CD4-positive, CD25-positive, alpha-beta regulatory T cell (primary cell): ENCODE data around the gene MMP12. TPM values are rescaled to one million over a fixed set of nuclear protein-coding genes. Genes with fewer than 3 reads are reported as not detected.

Experiments used
- ATAC-seq, 2 donors: fragments of 150-1000 bp; cut with Tn5 transposase; one replicate each; pipeline ENCODE4 v1.10.0; 2021; ENCODE audit warnings: low read depth in 2 of 2, moderate number of reproducible peaks in 2 of 2, moderate library complexity in 1 of 2
- DNase-seq, 3 donors: peaks; one replicate each; pipeline versions ENCODE4 v3.0.0 to v3.0.0-alpha.2; 2012 to 2022; ENCODE audit warnings: mixed read lengths in 1 of 3
- H3K27ac ChIP-seq: one replicate; pipeline ENCODE4 v1.7.0; 2013; ENCODE audit warnings: mild to moderate bottlenecking, low read length; ENCODE audit not compliant: insufficient read depth, poor library complexity, severe bottlenecking
- H3K27me3 ChIP-seq: one replicate; pipeline ENCODE4 v1.7.0; 2013; ENCODE audit warnings: low read length; ENCODE audit not compliant: control insufficient read depth, insufficient read depth
- H3K36me3 ChIP-seq: one replicate; pipeline ENCODE4 v1.7.0; 2013; ENCODE audit warnings: mild to moderate bottlenecking, low read length, moderate library complexity; ENCODE audit not compliant: control insufficient read depth, insufficient read depth
- H3K4me1 ChIP-seq: 2 replicates; pipeline ENCODE4 v1.7.0; 2013; ENCODE audit warnings: mild to moderate bottlenecking, low read length; ENCODE audit not compliant: insufficient read depth, control insufficient read depth, poor library complexity, severe bottlenecking
- H3K4me3 ChIP-seq: one replicate; pipeline ENCODE4 v1.7.0; 2013; ENCODE audit warnings: low read depth, mild to moderate bottlenecking, low read length, moderate library complexity
- H3K9me3 ChIP-seq, 2 experiments: 1 replicate in 1 of 2; 2 replicates in 1 of 2; pipeline ENCODE4 v1.7.0; 2013; ENCODE audit warnings: low read length in 2 of 2, mild to moderate bottlenecking in 1 of 2, moderate library complexity in 1 of 2; ENCODE audit not compliant: control insufficient read depth in 2 of 2
- H3K27ac Mint-ChIP-seq, 3 donors: one replicate each; pipeline ENCODE4 v1.8.0; 2020 to 2022; ENCODE audit warnings: mild to moderate bottlenecking in 3 of 3, mixed read lengths in 3 of 3, moderate library complexity in 2 of 3
- H3K27me3 Mint-ChIP-seq: one replicate; pipeline ENCODE4 v1.8.0; 2022; ENCODE audit warnings: mild to moderate bottlenecking, mixed read lengths
- H3K36me3 Mint-ChIP-seq: one replicate; pipeline ENCODE4 v1.8.0; 2020; ENCODE audit warnings: mixed read lengths
- H3K4me1 Mint-ChIP-seq, 4 donors: one replicate each; pipeline ENCODE4 v1.8.0; 2020 to 2022; ENCODE audit warnings: mixed read lengths in 4 of 4, mild to moderate bottlenecking in 1 of 4
- H3K4me3 Mint-ChIP-seq, 4 donors: one replicate each; pipeline ENCODE4 v1.8.0; 2020 to 2022; ENCODE audit warnings: mild to moderate bottlenecking in 4 of 4, mixed read lengths in 4 of 4, moderate library complexity in 3 of 4
- H3K9me3 Mint-ChIP-seq, 7 donors: one replicate each; pipeline ENCODE4 v1.8.0; 2020 to 2022; ENCODE audit warnings: mixed read lengths in 7 of 7, mild to moderate bottlenecking in 3 of 7, moderate library complexity in 2 of 7
- polyA plus RNA-seq, 4 donors: library from polyadenylated mRNA; unstranded; fragments of 300-500 nt; fragmentation: Illumina TruSeq; gene quantifications; one replicate each; pipeline ENCODE4 v1.2.3, GENCODE V29; 2021
- total RNA-seq: library from RNA; stranded (reverse); gene quantifications from one replicate; pipeline ENCODE4 v1.2.3, GENCODE V29; 2022

MMP12 gene
- total and polyA plus RNA-seq, 5 donors from 2014 or later, result not detected

- Mint-ChIP-seq H3K36me3 (no peaks in the 10 kb centered on the region), H3K4me1 (no peaks in the 10 kb centered on the region), H3K27me3 (no peaks in the 10 kb centered on the region), H3K27ac (no peak overlapping the region), H3K9me3 (peaks cover 0 to 22% (median 3%) of the 10 kb centered on the region in 7 donors), H3K4me3 (no peak overlapping the region)
- Histone ChIP-seq H3K36me3 (no peaks in the 10 kb centered on the region), H3K27ac (no peak overlapping the region), H3K4me3 (no peak overlapping the region), H3K9me3 (no peaks in the 10 kb centered on the region), H3K4me1 (no peaks in the 10 kb centered on the region), H3K27me3 (no peaks in the 10 kb centered on the region)
- DNase-seq, result no peak
- no peak for ATAC-seq
Measured at GRCh38 chr11:102813484-102813883, 61.3 kb downstream of the MMP12 start.

Other genes with a start within 250 kb of the MMP12 start
- gene MMP20, start 249.7 kb downstream of the MMP12 start, total RNA-seq, result not detected
- gene MMP20, start 249.7 kb downstream of the MMP12 start, polyA plus RNA-seq, result not detected
- gene MMP27, start 169.2 kb downstream of the MMP12 start, total RNA-seq, result not detected
- gene MMP27, start 169.2 kb downstream of the MMP12 start, polyA plus RNA-seq, result not detected
- not detected for gene MMP8, start 150.0 kb downstream of the MMP12 start, total RNA-seq
- gene MMP8, start 150.0 kb downstream of the MMP12 start, polyA plus RNA-seq, result not detected
- gene MMP10, start 94.4 kb downstream of the MMP12 start, total RNA-seq, result not detected
- gene MMP10, start 94.4 kb downstream of the MMP12 start, polyA plus RNA-seq, result not detected
- not detected for gene MMP1, start 76.8 kb downstream of the MMP12 start, total RNA-seq
- not detected for gene MMP1, start 76.8 kb downstream of the MMP12 start, polyA plus RNA-seq
- gene MMP3, start 31.4 kb downstream of the MMP12 start, total RNA-seq, result not detected
- gene MMP3, start 31.4 kb downstream of the MMP12 start, polyA plus RNA-seq, result not detected
- gene MMP13, start 80.8 kb upstream of the MMP12 start, total RNA-seq, result not detected
- gene MMP13, start 80.8 kb upstream of the MMP12 start, polyA plus RNA-seq, result not detected
- gene DCUN1D5, start 217.2 kb upstream of the MMP12 start, total RNA-seq, result 16.2 TPM
- 10 to 100 TPM; 23.6 to 27.6 (median 26.6) TPM for gene DCUN1D5, start 217.2 kb upstream of the MMP12 start, polyA plus RNA-seq
- gene DYNC2H1, start 234.4 kb upstream of the MMP12 start, total RNA-seq, result 1.8 TPM
- gene DYNC2H1, start 234.4 kb upstream of the MMP12 start, polyA plus RNA-seq, result under 1 TPM; 0.10 to 0.20 (median 0.17) TPM